ENCODE measurements around the gene PPP4C. TPM values are rescaled to one million over a fixed set of nuclear protein-coding genes. Genes with fewer than 3 reads are reported as not detected.

The PPP4C gene
- total RNA-seq, 1 experiment from 2014 or later = 165 TPM

- no peak for TF ChIP-seq JUND (IDR thresholded peaks at IDR 0.05)
- TF ChIP-seq ZBTB33 (IDR thresholded peaks at IDR 0.05; ENCODE audit: extremely low read depth, insufficient replicate concordance, low read length) = no peak
- TF ChIP-seq POLR2A (IDR thresholded peaks at IDR 0.05; ENCODE audit: borderline replicate concordance, extremely low read depth, insufficient read depth, insufficient read length) = no peak
- no peak for TF ChIP-seq SP1 (IDR thresholded peaks at IDR 0.05; ENCODE audit: low read depth)
- TF ChIP-seq EZH2phosphoT487 (IDR thresholded peaks at IDR 0.05; ENCODE audit: borderline replicate concordance) = no peak
- TF ChIP-seq ZNF274 (IDR thresholded peaks at IDR 0.05; ENCODE audit: low read depth, low read length) = no peak
- no peak for TF ChIP-seq CTCF (IDR thresholded peaks at IDR 0.05 in 2 of 3, conservative IDR thresholded peaks at IDR 0.05 in 1 of 3; ENCODE audit: borderline replicate concordance in 1 of 3, insufficient read depth in 1 of 3, low read depth in 2 of 3, low read length in 2 of 3)
- no peak for TF ChIP-seq YY1 (IDR thresholded peaks at IDR 0.05; ENCODE audit: extremely low read depth, insufficient replicate concordance, low read depth, low read length)
- no peak for TF ChIP-seq RAD21 (IDR thresholded peaks at IDR 0.05; ENCODE audit: low read depth)
- Histone ChIP-seq H4K20me1 (ENCODE audit: insufficient read depth) (no peaks in the 10 kb centered on the region), H3K36me3 (ENCODE audit: control insufficient read depth in 1 of 2, insufficient read depth in 2 of 2, low read length in 2 of 2) (no peaks in the 10 kb centered on the region), H3K9me3 (ENCODE audit: control insufficient read depth in 1 of 2, insufficient read depth in 1 of 2, low read depth in 1 of 2, low read length in 2 of 2) (no peaks in the 10 kb centered on the region), H3K9ac (ENCODE audit: low read length) (no peak overlapping the region), H3K4me1 (ENCODE audit: control insufficient read depth in 1 of 2, insufficient read depth in 2 of 2, low read length in 2 of 2) (peaks cover 14 to 18% of the 10 kb centered on the region in 2 experiments), H2AFZ (ENCODE audit: low read depth, low read length, poor library complexity, severe bottlenecking) (no peak overlapping the region), H3K27me3 (ENCODE audit: insufficient read depth, low read length) (no peaks in the 10 kb centered on the region), H3K4me2 (ENCODE audit: low read length) (peak overlapping the region; percentile 60), H3K9me2 (ENCODE audit: insufficient read depth) (no peaks in the 10 kb centered on the region), H3K4me3 (replicated peaks in 1 of 2; ENCODE audit: low read depth in 1 of 2, low read length in 2 of 2) (peak overlapping the region in 1 of 2 experiments; percentile 22; a peak in 1 of 4 replicates), H3K79me2 (ENCODE audit: insufficient read depth, low read length) (no peaks in the 10 kb centered on the region), H3K27ac (ENCODE audit: low read depth, low read length) (peak overlapping the region; percentile 29; the same call in 1 of the 2 replicates)
- intact Hi-C loops (cut with micrococcal nuclease) = no loop called here
- no TSS peak for BruUV-seq (replicated peaks)
- DNase-seq (ENCODE audit: low read depth, low spot score) (no peak), ATAC-seq (peak; percentile 27; the same call in 1 of the 2 replicates)
- ChIA-PET RAD21 (ENCODE audit: low non-redundant PET in 1 of 2, low total read pairs in 2 of 2, uncharacterized antibody in 2 of 2, unreplicated experiment in 2 of 2) (no interaction called here), POLR2A (interaction anchor here (1.1 kb wide), 1 partner anchor 13 kb away, joined by 3 read pairs; the partner anchor contains the start of gene TBX6), CTCF (interaction anchor here (1.9 kb wide), 1 partner anchor 8 kb away, joined by 7 read pairs; no protein-coding TSS in a partner anchor)
Observed at GRCh38 chr16:30104090-30104489, 28.3 kb downstream of the PPP4C start.
